Subcutaneous adipose tissue (tissue), 4 donors: Measurements from ENCODE around the gene IRF8. TPM values are rescaled to one million over a fixed set of nuclear protein-coding genes. Genes with fewer than 3 reads are reported as not detected.

Source experiments
- CTCF ChIP-seq: fragments of 450-650 bp; IDR thresholded peaks from one replicate; pipeline ENCODE4 v1.5.1; 2016; ENCODE audit warnings: low read depth, mild to moderate bottlenecking, control low read depth, antibody characterized with exemption, moderate library complexity
- total RNA-seq, 4 donors: library from RNA; depleted of rRNA; stranded (reverse); fragments of >200 nt; gene quantifications; one replicate each; pipeline ENCODE4 v1.1.0, GENCODE V29; 2016

IRF8 gene
- total RNA-seq, 4 donors from 2014 or later = 40.8 to 156 (median 66.6) TPM

- TF ChIP-seq CTCF = no peak
Measured at GRCh38 chr16:85891033-85891775, 7.8 kb upstream of the IRF8 start.

- TF ChIP-seq CTCF = no peak
Measured at GRCh38 chr16:85891776-85892166, 7.2 kb upstream of the IRF8 start.

GRCh38 chr16:85892760-85893159, 6.2 kb upstream of the IRF8 start:
- TF ChIP-seq CTCF = no peak

- no peak for TF ChIP-seq CTCF
Measured at GRCh38 chr16:85894266-85894665, 4.7 kb upstream of the IRF8 start.

- no peak for TF ChIP-seq CTCF
Measured at GRCh38 chr16:85897382-85897781, 1.6 kb upstream of the IRF8 start.

GRCh38 chr16:85899444-85899843, 482 bp downstream of the IRF8 start:
- TF ChIP-seq CTCF = no peak

GRCh38 chr16:85900027-85900792, 1.2 kb downstream of the IRF8 start:
- TF ChIP-seq CTCF = no peak
